Upper lobe of left lung (tissue), 4 donors: ENCODE results near the gene REL.

Source experiments
- CTCF ChIP-seq, 6 experiments: fragments of 450-650 bp in 4 of 6; fragments of 200-600 bp in 2 of 6; sonication (generic) in 2 of 6; IDR thresholded peaks; one replicate each; pipeline ENCODE4 v1.5.1; 2016 to 2019; ENCODE audit warnings: antibody characterized with exemption in 6 of 6
- EP300 ChIP-seq, 4 donors: sonication (generic); formaldehyde crosslinking; IDR thresholded peaks; one replicate each; pipeline ENCODE4 v1.5.1; 2017; ENCODE audit warnings: antibody characterized with exemption in 4 of 4, control low read depth in 2 of 4
- POLR2AphosphoS5 ChIP-seq, 2 donors: sonication (generic); formaldehyde crosslinking; IDR thresholded peaks; one replicate each; pipeline ENCODE4 v1.5.1; 2017; ENCODE audit warnings: antibody characterized with exemption in 2 of 2

- no peak for TF ChIP-seq CTCF (IDR thresholded peaks at IDR 0.05)
- TF ChIP-seq EP300 (IDR thresholded peaks at IDR 0.05), result no peak
- no peak for TF ChIP-seq POLR2AphosphoS5 (IDR thresholded peaks at IDR 0.05)
Observed at GRCh38 chr2:60974652-60975051, 93.3 kb downstream of the REL start.
